ENCODE measurements around the gene MYO7B. TPM values are rescaled to one million over a fixed set of nuclear protein-coding genes. Genes with fewer than 3 reads are reported as not detected.

MYO7B gene
- polyA plus RNA-seq, 1 of the 3 experiments (the other 2 are of a cell fraction), result 0.08 TPM

- no peaks in the 10 kb centered on the region for H3F3A ChIP-seq (replicated peaks; ENCODE audit: insufficient read depth)
- H4K20me1 ChIP-seq (ENCODE audit: insufficient read depth), result no peaks in the 10 kb centered on the region
- TF ChIP-seq FOXM1 (IDR thresholded peaks at IDR 0.05; ENCODE audit: low read depth) (no peak), NFIC (IDR thresholded peaks at IDR 0.05; ENCODE audit: borderline replicate concordance) (no peak), EZH2phosphoT487 (IDR thresholded peaks at IDR 0.05; ENCODE audit: borderline replicate concordance, low read depth) (no peak), FOXJ3 (CRISPR knock-in tag; IDR thresholded peaks at IDR 0.05) (no peak), MXI1 (IDR thresholded peaks at IDR 0.05; ENCODE audit: low read depth, low read length) (no peak), SMC3 (IDR thresholded peaks at IDR 0.05; ENCODE audit: low read depth, low read length) (no peak), GATA2 (CRISPR knock-in tag; IDR thresholded peaks at IDR 0.05) (no peak), NRF1 (IDR thresholded peaks at IDR 0.05; ENCODE audit: low read depth, low read length) (no peak), REST (IDR thresholded peaks at IDR 0.05; ENCODE audit: low read depth, low read length) (no peak), IRF3 (IDR thresholded peaks at IDR 0.05; ENCODE audit: low read depth, low read length) (no peak), RXRA (IDR thresholded peaks at IDR 0.05; ENCODE audit: borderline replicate concordance, low read depth) (no peak), RAD21 (IDR thresholded peaks at IDR 0.05; ENCODE audit: low read length) (no peak), GABPA (IDR thresholded peaks at IDR 0.05; ENCODE audit: low read depth) (no peak), ELF1 (IDR thresholded peaks at IDR 0.05) (no peak), POLR2AphosphoS5 (IDR thresholded peaks at IDR 0.05; ENCODE audit: low read depth, low read length) (no peak)
- H2AFZ ChIP-seq (ENCODE audit: low read depth), result no peak overlapping the region
- no peak overlapping the region for H3K27ac ChIP-seq (ENCODE audit: low read depth in 2 of 2, low read length in 1 of 2)
- no peaks in the 10 kb centered on the region for H3K79me2 ChIP-seq (ENCODE audit: insufficient read depth)
- CTCF ChIA-PET, result no interaction called here
- no peaks in the 10 kb centered on the region for H3K4me1 ChIP-seq (ENCODE audit: control insufficient read depth in 1 of 2, insufficient read depth in 2 of 2, low read depth in 1 of 2, low read length in 1 of 2)
- H3K9me3 ChIP-seq, result no peaks in the 10 kb centered on the region
- POLR2A ChIA-PET, result no interaction called here
- 69% methylated on average over 5 of the region's 5 CpGs for WGBS (ENCODE audit: low lambda C conversion rate)
- no peaks in the 10 kb centered on the region for H3K27me3 ChIP-seq (ENCODE audit: insufficient read depth)
- H3K4me3 ChIP-seq (ENCODE audit: low read depth in 2 of 2, low read length in 1 of 2), result no peak overlapping the region
- no peak overlapping the region for H3K9ac ChIP-seq
- no peak for DNase-seq
- no peaks in the 10 kb centered on the region for H3K9me2 ChIP-seq
- no peaks in the 10 kb centered on the region for H3K36me3 ChIP-seq (replicated peaks in 1 of 2; ENCODE audit: control insufficient read depth in 1 of 2, insufficient read depth in 2 of 2, low read length in 1 of 2)
- no peak overlapping the region for H3K4me2 ChIP-seq
Observed at GRCh38 chr2:127585270-127585807, 49.9 kb downstream of the MYO7B start.
